Body of pancreas (tissue), 4 donors: ENCODE results near the gene VWF. TPM values are rescaled to one million over a fixed set of nuclear protein-coding genes. Genes with fewer than 3 reads are reported as not detected.
A peak's percentile ranks its signal among the peaks of the same experiment; 100 is the strongest.

Experiments used
- ATAC-seq: fragments of 150-250 bp; one replicate; pipeline ENCODE4 v1.9.1; 2016
- DNase-seq, 4 donors: peaks; one replicate each; pipeline ENCODE4 v3.0.0-alpha.2; 2019
- H3K27ac ChIP-seq, 4 donors: fragments of 200-600 bp; sonication (generic); 1 replicate in 3 of 4; 2 replicates in 1 of 4; pipeline versions ENCODE4 v1.5.1 to v1.6.1; 2016 to 2019; ENCODE audit warnings: mild to moderate bottlenecking in 1 of 4, mixed read lengths in 1 of 4, moderate library complexity in 1 of 4
- H3K27me3 ChIP-seq, 2 donors: fragments of 200-600 bp; sonication (generic); one replicate each; pipeline ENCODE4 v1.6.0; 2016; ENCODE audit warnings: mild to moderate bottlenecking in 1 of 2
- H3K36me3 ChIP-seq, 2 donors: fragments of 200-600 bp; sonication (generic); replicated peaks in 1 of 2; 2 replicates each; pipeline ENCODE4 v1.5.1; 2016; ENCODE audit warnings: low read depth in 2 of 2; ENCODE audit not compliant: insufficient read depth in 1 of 2
- H3K4me1 ChIP-seq: fragments of 200-600 bp; sonication (generic); one replicate; pipeline ENCODE4 v1.6.0; 2016
- H3K4me3 ChIP-seq, 2 donors: fragments of 200-600 bp; sonication (generic); 1 replicate in 1 of 2; 2 replicates in 1 of 2; pipeline ENCODE4 v1.5.1; 2016 to 2019
- H3K9me3 ChIP-seq, 3 donors: fragments of 200-600 bp; sonication (generic); 1 replicate in 2 of 3; 2 replicates in 1 of 3; pipeline ENCODE4 v1.5.1; 2016
- CTCF ChIP-seq, 7 experiments: fragments of 450-650 bp in 4 of 7; fragments of 200-600 bp in 3 of 7; sonication (generic) in 3 of 7; IDR thresholded peaks; one replicate each; pipeline ENCODE4 v1.5.1; 2016 to 2019; ENCODE audit warnings: antibody characterized with exemption in 7 of 7
- POLR2A ChIP-seq, 3 donors: fragments of 450-650 bp; IDR thresholded peaks; one replicate each; pipeline ENCODE4 v1.6.1; 2016; ENCODE audit warnings: antibody characterized with exemption in 3 of 3, mild to moderate bottlenecking in 2 of 3
- WGBS, 2 donors: methylation state at CpG; one replicate each; pipeline ENCODE4 v1.1.5; 2017; 5-methylcytosine and 5-hydroxymethylcytosine counted together
- intact Hi-C: fragments of 100-400 bp; cut with DNase I; formaldehyde crosslinking; loops from one replicate; pipeline ENCODE4 v1.15.1; 2023
- total RNA-seq, 2 donors: library from RNA; depleted of rRNA; stranded (reverse); fragments of >200 nt; gene quantifications; one replicate each; pipeline ENCODE4 v1.1.0, GENCODE V29; 2016

VWF gene
- total RNA-seq, 2 donors from 2014 or later, result 76.1 to 78.1 TPM

- H3K9me3 ChIP-seq, result no peaks in the 10 kb centered on the region
- intact Hi-C loops, result no loop called here
- peak; percentile 18 to 42 (median 36) for DNase-seq
- H3K4me3 ChIP-seq, result no peak overlapping the region
- peak overlapping the region in 1 of 4 donors; percentile 0 for H3K27ac ChIP-seq
- 21 to 22% methylated on average over 9 to 15 of the region's 15 CpGs for WGBS, 2 donors
- TF ChIP-seq POLR2A (IDR thresholded peaks at IDR 0.05), result no peak
- no peak for TF ChIP-seq CTCF (IDR thresholded peaks at IDR 0.05)
- H3K4me1 ChIP-seq, result peaks cover 10% of the 10 kb centered on the region
- no peaks in the 10 kb centered on the region for H3K27me3 ChIP-seq
- peak; percentile 68 for ATAC-seq
- no peaks in the 10 kb centered on the region for H3K36me3 ChIP-seq
Observed at GRCh38 chr12:6088921-6089747, 35.3 kb downstream of the VWF start.

GRCh38 chr12:6086316-6086715 lies 38.2 kb downstream of the VWF start:
- intact Hi-C loops, result no loop called here
- Histone ChIP-seq H3K27ac (no peak overlapping the region), H3K27me3 (no peaks in the 10 kb centered on the region), H3K4me3 (no peak overlapping the region), H3K4me1 (peaks cover 10% of the 10 kb centered on the region), H3K9me3 (no peaks in the 10 kb centered on the region), H3K36me3 (no peaks in the 10 kb centered on the region)
- TF ChIP-seq POLR2A (IDR thresholded peaks at IDR 0.05) (no peak), CTCF (IDR thresholded peaks at IDR 0.05) (no peak)
- no peak for ATAC-seq
- DNase-seq, result no peak
- WGBS, 2 donors, result 73 to 85% methylated on average over 2 of the region's 2 CpGs

GRCh38 chr12:6085841-6086240 lies 38.6 kb downstream of the VWF start:
- Histone ChIP-seq H3K27ac (no peak overlapping the region), H3K27me3 (no peaks in the 10 kb centered on the region), H3K9me3 (no peaks in the 10 kb centered on the region), H3K36me3 (no peaks in the 10 kb centered on the region), H3K4me1 (peaks cover 10% of the 10 kb centered on the region), H3K4me3 (no peak overlapping the region)
- DNase-seq (no peak), ATAC-seq (no peak)
- intact Hi-C loops, result no loop called here
- WGBS, 2 donors, result 54 to 68% methylated on average over 3 of the region's 3 CpGs
- no peak for TF ChIP-seq CTCF (IDR thresholded peaks at IDR 0.05)
- no peak for TF ChIP-seq POLR2A (IDR thresholded peaks at IDR 0.05)

GRCh38 chr12:6084969-6085450 lies 39.5 kb downstream of the VWF start:
- intact Hi-C loops, result no loop called here
- no peaks in the 10 kb centered on the region for H3K9me3 ChIP-seq
- H3K4me3 ChIP-seq, result no peak overlapping the region
- no peak overlapping the region for H3K27ac ChIP-seq
- H3K36me3 ChIP-seq, result no peaks in the 10 kb centered on the region
- TF ChIP-seq CTCF (IDR thresholded peaks at IDR 0.05), result no peak
- no peak for TF ChIP-seq POLR2A (IDR thresholded peaks at IDR 0.05)
- 84 to 94% methylated on average over 6 of the region's 6 CpGs for WGBS, 2 donors
- DNase-seq, result no peak
- ATAC-seq, result no peak
- H3K27me3 ChIP-seq, result no peaks in the 10 kb centered on the region
- peaks cover 10% of the 10 kb centered on the region for H3K4me1 ChIP-seq
